Caki2 (cell line): ENCODE results near the gene LGALS3BP. TPM values are rescaled to one million over a fixed set of nuclear protein-coding genes. Genes with fewer than 3 reads are reported as not detected.

Source experiments
- DNase-seq: peaks from one replicate; pipeline ENCODE4 v3.0.0-alpha.2; 2015; ENCODE audit warnings: low read depth
- in situ Hi-C: cut with HindIII; loops from 2 replicates; pipeline ENCODE4 v1.10.0; 2016; ENCODE audit warnings: low sequenced_read_pairs, low pct_unique_long_range_greater_than_20kb, mixed read lengths
- total RNA-seq: library from RNA; depleted of rRNA; stranded (reverse); fragments of >200 nt; shearing (Covaris generic); gene quantifications from 2 replicates; pipeline ENCODE4 v1.2.3, GENCODE V29; 2014; ENCODE audit warnings: low replicate concordance

LGALS3BP gene
- total RNA-seq, 1 experiment from 2014 or later: 478 TPM

GRCh38 chr17:79001190-79002020 lies 21.7 kb upstream of the LGALS3BP start:
- in situ Hi-C loops: no loop called here
- DNase-seq: no peak

DNA sequence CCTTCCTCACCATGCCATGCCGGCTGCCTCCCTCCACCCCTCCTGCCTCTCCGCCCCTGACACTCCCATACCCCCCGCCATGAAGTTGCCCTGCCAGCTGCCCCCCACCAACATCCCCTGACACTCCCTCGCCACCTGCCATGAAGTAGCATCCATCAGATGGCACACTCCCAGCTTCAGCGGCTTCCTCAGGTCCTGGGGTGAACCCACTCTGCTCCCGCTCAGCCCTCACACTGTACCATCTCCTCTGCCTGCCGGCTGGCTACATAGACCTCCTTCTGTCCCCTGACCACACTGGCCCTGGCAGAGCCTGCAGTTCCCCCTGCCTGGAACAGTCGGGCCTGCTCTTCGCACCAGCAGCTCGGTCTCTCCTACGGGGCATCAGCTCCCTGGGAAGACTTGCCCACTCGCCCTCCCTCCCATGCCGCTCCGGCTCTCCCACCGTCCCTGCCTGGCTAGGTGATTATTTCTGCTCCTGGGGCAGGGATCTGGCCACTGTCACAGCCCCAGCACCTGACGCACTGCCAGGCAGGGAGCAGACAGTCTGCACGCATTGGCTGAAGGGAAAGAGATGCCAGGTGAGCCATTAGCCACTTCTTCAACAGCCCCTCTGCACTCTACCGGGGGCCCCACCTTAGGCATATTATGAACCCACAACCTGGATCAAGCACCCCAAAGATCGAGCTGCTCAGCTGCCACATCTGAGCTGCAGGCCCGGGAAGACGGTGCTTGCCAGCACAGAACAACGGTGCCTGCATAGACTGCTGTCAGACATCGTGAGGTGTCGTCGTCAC lies 20.9 kb upstream of the LGALS3BP start:
- DNase-seq: no peak
- in situ Hi-C loops: no loop called here

GRCh38 chr17:78999947-79000395 lies 20.2 kb upstream of the LGALS3BP start:
- in situ Hi-C loops: no loop called here
- DNase-seq: no peak

DNA sequence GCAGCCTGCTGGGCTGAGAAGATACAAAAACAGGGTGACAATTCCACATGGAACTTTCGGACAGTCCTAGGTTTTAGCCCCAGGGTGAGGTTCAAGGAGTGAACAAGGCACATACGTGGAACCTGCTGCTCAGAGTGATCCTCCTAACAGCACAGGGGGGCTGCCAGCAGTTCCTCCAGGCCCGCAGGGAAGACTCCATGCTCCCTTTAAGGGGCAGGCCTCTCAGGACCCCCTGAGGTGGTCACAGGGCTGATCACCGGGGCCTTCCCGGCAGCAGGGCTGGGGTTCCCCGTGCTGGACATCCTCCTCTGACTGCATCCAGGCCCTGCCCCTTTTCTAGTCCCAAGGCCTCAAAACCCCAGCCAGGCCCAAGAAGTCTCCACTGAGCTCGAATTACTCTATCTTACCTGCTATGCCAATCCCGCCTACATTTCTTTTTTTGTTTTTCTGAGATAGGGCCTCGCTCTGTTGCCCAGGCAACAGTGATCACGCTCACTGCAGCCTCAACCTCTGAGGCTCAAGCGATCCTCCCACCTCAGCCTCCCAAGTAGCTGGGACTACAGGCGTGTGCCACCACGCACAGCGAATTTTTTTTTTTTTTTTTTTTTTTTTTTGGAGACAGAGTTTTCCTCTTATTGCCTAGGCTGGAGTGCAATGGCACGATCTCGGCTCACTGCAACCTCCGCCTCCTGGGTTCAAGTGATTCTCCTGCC lies 19.5 kb upstream of the LGALS3BP start:
- DNase-seq: no peak
- in situ Hi-C loops: no loop called here

- in situ Hi-C loops: no loop called here
- no peak for DNase-seq
Observed at GRCh38 chr17:78998311-78999055, 18.8 kb upstream of the LGALS3BP start.

DNA sequence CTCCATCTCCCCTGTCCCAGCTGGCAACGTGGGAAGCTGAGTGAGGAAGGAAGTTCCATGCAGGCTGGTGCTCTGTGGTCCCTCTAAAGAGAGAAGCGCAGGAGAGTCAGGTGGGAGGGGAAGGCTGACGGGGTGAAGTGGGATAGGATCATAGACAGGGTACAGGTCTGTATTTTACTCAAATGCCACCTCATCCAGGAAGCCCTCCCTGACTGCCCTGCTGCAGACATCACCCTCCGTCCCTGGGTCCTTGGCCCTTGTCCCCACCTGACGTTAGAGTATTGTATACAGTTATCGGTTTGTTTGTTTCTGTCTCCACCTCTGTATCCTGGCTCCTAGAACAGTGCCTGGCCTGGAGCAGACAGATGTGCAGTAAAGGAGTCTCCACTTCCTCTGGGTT lies 18.2 kb upstream of the LGALS3BP start:
- in situ Hi-C loops: no loop called here

DNA sequence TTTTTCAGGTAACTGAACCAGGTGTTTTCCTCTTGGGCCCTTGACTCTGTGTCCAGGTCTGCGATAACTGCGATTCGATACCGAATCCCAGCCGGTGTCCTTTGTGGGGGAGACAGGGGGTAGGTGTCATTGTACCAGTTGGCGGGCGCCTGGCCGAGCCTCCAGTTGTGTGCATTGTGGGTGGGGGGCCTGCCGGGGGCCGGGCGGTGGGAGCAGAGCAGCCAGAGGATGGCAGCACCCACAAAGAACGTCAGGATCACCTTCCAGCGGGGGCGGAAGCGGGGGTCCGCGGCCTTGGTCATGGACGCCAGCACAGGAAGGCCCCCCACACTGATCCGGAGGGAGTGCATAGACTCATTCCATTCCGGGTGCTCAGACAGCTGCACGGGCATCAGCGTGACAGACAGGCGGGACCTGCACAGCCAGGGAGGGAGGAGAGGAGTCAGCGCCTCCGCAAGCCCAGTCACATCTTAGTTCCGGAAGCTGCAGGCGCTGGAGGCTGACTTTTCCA lies 17.6 kb upstream of the LGALS3BP start:
- no peak for DNase-seq
- in situ Hi-C loops: no loop called here

More for the DNA sequence above, 18.2 kb upstream of the LGALS3BP start:
- no peak for DNase-seq

- no peak for DNase-seq
- in situ Hi-C loops: no loop called here
Observed at GRCh38 chr17:78996781-78997201, 17.1 kb upstream of the LGALS3BP start.

- in situ Hi-C loops: no loop called here
- DNase-seq: no peak
Observed at GRCh38 chr17:78995761-78996451, 16.2 kb upstream of the LGALS3BP start.

DNA sequence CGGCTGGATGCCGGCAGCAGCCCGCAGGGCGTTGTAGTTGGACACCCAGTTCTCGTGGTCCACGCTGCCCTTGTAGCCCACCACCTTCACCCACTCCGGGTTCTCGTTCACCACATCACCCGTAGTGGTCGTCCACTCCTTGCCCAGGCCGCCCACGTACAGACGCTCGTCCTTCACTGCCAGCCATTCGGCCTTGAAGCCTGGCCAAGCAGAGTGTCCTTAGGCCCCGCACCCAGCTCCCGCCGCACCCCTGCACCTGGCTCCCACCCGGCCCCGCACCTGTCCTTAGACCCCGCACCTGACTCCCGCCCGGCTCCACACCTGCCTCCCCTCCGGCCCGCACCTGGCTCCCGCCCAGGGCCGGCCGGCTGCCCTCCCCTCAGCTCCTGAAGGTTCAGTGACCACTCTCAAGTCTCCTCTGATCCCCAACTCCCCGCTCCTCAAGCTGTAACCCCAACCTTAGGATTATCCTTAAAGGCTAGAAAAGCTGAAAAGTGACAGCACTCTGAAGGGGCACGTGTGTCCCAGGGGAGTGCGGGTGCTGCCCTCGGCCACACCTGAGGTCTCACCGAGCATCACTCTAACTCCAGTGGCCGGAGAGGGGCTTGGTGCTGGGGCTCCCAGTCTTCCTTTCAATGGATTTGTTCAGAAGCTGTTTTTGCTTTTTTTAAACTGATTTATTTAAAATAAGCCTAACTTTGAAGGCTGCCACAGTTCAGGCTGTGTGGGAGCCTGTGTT lies 15.5 kb upstream of the LGALS3BP start:
- in situ Hi-C loops: no loop called here
- DNase-seq: no peak

DNA sequence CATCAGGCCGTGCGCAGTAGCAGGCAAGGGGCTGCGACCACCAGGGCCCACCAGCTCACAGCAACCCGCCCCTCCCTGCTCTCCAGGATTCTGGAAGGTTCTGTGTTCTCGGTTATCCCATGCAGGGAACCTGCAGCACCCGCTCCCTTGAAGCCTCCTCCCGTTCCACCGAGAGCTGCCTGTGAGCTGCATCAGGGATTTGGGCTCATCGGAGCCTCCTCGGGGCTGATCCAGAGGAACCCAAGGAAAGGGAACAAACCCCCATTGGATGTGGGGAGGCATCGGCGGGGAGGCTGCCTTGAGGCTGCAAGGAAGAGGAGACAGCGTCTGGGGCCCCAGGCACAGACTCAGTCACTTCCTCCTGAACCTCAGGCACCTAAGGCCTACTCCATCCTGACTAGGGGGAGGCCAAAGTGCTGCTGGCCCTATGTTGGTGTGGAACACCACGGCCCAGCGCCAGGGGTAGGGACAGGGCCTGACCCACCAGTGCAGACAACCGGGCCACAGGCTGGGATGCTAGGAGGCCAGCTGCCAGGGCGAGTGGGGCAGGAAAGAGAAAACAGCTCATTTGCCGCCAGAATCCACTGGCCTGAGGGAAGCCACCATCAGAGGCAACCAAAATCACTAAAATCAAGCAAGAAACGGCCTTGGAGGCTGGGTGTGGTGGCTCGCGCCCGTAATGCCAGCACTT lies 14.4 kb upstream of the LGALS3BP start:
- in situ Hi-C loops: no loop called here
- DNase-seq: no peak

GRCh38 chr17:78993241-78993956 lies 13.7 kb upstream of the LGALS3BP start:
- DNase-seq: no peak

GRCh38 chr17:78992542-78993212 lies 13.0 kb upstream of the LGALS3BP start:
- no peak for DNase-seq
- in situ Hi-C loops: no loop called here

More at GRCh38 chr17:78993241-78993956, 13.7 kb upstream of the LGALS3BP start:
- in situ Hi-C loops: no loop called here

DNA sequence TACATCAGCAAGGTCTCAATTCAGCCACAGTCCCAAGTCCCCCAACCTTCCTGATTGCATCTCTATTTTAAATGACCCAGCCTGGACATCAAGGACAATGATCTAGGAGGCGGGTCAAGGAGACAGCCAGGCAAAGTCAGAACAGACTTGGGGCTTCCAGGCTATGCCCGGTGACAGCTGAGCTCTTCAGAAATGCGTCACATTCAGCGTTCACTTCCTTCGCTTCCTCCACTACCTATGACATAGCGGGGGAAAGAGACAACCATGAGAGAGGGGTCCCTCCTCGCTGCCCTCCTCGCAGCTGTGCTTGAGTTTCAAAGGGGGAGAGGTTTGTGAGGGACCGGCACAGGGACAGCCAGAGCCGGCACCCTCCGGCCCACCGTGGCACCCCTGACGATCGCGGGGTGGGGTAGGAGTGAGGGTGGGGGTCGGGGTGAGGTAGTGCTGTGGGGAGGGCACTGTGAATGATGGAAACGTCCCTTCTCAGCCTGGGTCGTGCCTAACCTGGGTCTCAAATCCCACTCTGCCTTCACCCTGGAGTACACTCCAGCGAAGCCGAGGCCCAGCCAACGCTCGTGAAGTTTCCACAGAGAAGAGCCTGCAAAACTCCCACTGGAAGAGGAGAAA lies 12.3 kb upstream of the LGALS3BP start:
- no peak for DNase-seq
- in situ Hi-C loops: no loop called here
